ENCODE measurements around the gene ZNF664.

ZNF664 gene

GRCh38 chr12:124034297-124034696, 61.3 kb downstream of the ZNF664 start:
- DNase-seq (ENCODE audit: low spot score), result no peak

GRCh38 chr12:124035163-124035562, 62.1 kb downstream of the ZNF664 start:
- no peak for DNase-seq (ENCODE audit: low spot score)

- no peak for DNase-seq (ENCODE audit: low spot score)
These were observed 63.2 kb downstream of the ZNF664 start for GRCh38 chr12:124036171-124036598.

GRCh38 chr12:124036657-124037109, 63.7 kb downstream of the ZNF664 start:
- DNase-seq (ENCODE audit: low spot score), result peak; percentile 48

- no peak for DNase-seq (ENCODE audit: low spot score)
These were observed 64.3 kb downstream of the ZNF664 start for GRCh38 chr12:124037331-124037730.

- DNase-seq (ENCODE audit: low spot score), result no peak
These were observed 66.3 kb downstream of the ZNF664 start for GRCh38 chr12:124039276-124039675.

GRCh38 chr12:124040291-124040690, 67.3 kb downstream of the ZNF664 start:
- no peak for DNase-seq (ENCODE audit: low spot score)

- no peak for DNase-seq (ENCODE audit: low spot score)
These were observed 67.7 kb downstream of the ZNF664 start for GRCh38 chr12:124040737-124041136.

- no peak for DNase-seq (ENCODE audit: low spot score)
These were observed 68.9 kb downstream of the ZNF664 start for GRCh38 chr12:124041907-124042306.

- no peak for DNase-seq (ENCODE audit: low spot score)
These were observed 71.0 kb downstream of the ZNF664 start for GRCh38 chr12:124044021-124044420.

GRCh38 chr12:124044809-124045321, 71.8 kb downstream of the ZNF664 start:
- peak; percentile 2 for DNase-seq (ENCODE audit: low spot score)

- DNase-seq (ENCODE audit: low spot score), result no peak
These were observed 72.8 kb downstream of the ZNF664 start for GRCh38 chr12:124045671-124046455.

GRCh38 chr12:124046456-124046740, 73.4 kb downstream of the ZNF664 start:
- no peak for DNase-seq (ENCODE audit: low spot score)

GRCh38 chr12:124047045-124047566, 74.1 kb downstream of the ZNF664 start:
- no peak for DNase-seq (ENCODE audit: low spot score)

GRCh38 chr12:124049451-124050094, 76.6 kb downstream of the ZNF664 start:
- DNase-seq (ENCODE audit: low spot score), result no peak

GRCh38 chr12:124053851-124054250, 80.8 kb downstream of the ZNF664 start:
- no peak for DNase-seq (ENCODE audit: low spot score)

GRCh38 chr12:124055066-124055465, 82.1 kb downstream of the ZNF664 start:
- DNase-seq (ENCODE audit: low spot score), result no peak

GRCh38 chr12:124057691-124058090, 84.7 kb downstream of the ZNF664 start:
- no peak for DNase-seq (ENCODE audit: low spot score)

GRCh38 chr12:124059752-124060151, 86.7 kb downstream of the ZNF664 start:
- DNase-seq (ENCODE audit: low spot score), result no peak
